K562 (cell line): ENCODE measurements around the gene GNL3. TPM values are rescaled to one million over a fixed set of nuclear protein-coding genes. Genes with fewer than 3 reads are reported as not detected.

Source experiments
- ATAC-seq: fragments of 200-7000 bp; cut with Tn5 transposase; 3 replicates; pipeline ENCODE4 v1.9.1; 2020; ENCODE audit warnings: moderate library complexity
- BruUV-seq: library from RNA; stranded (reverse); fragments of 400-500 nt; replicated peaks from 2 replicates; lab custom pipeline; 2021; lab: Mats Ljungman, UMichigan
- CTCF ChIA-PET: fragments of 300-600 bp; formaldehyde crosslinking; extraction: SDS; loops from one replicate; lab custom pipeline; 2021; ENCODE audit warnings: low intra/inter-chr PET ratio; lab: Yijun Ruan, JAX
- POLR2A ChIA-PET: fragments of 300-600, 350-650 bp; sonication (Branson Sonifier 250); formaldehyde crosslinking; extraction: SDS; loops from one replicate; lab custom pipeline; 2021; ENCODE audit warnings: antibody characterized with exemption, inconsistent platforms; lab: Yijun Ruan, JAX
- DNase-seq, 4 experiments: peaks; one replicate each; pipeline versions ENCODE4 v3.0.0 to v3.0.0-alpha.2; 2011 to 2018; ENCODE audit warnings: low spot score in 3 of 4, mixed read lengths in 3 of 4; ENCODE audit errors: extremely low read depth in 1 of 4
- FAIRE-seq: peaks from 2 replicates; lab custom pipeline; 2011; peaks lifted over from hg19 to GRCh38; lab: Jason Lieb, UNC
- H2AFZ ChIP-seq: 2 replicates; pipeline ENCODE4 v1.6.0; 2011; ENCODE audit warnings: low read depth, low read length, control low read depth, inconsistent platforms
- H3K27ac ChIP-seq: fragments of 200-600 bp; 3 replicates; pipeline ENCODE4 v1.8.0; 2011; ENCODE audit warnings: low read depth, mild to moderate bottlenecking, control low read depth, inconsistent platforms, low read length, moderate library complexity, mixed read lengths; ENCODE audit errors: extremely low read depth
- H3K27me3 ChIP-seq, 2 experiments: fragments of 300-600 bp in 1 of 2; 2 replicates in 1 of 2; 3 replicates in 1 of 2; pipeline versions ENCODE4 v1.6.0 to v1.8.0; 2011; ENCODE audit warnings: inconsistent platforms in 2 of 2, low read length in 2 of 2, mild to moderate bottlenecking in 1 of 2, mixed read lengths in 1 of 2, moderate library complexity in 1 of 2; ENCODE audit not compliant: control insufficient read depth in 2 of 2, insufficient read depth in 2 of 2
- H3K36me3 ChIP-seq: fragments of 300-600 bp; 3 replicates; pipeline ENCODE4 v1.8.0; 2011; ENCODE audit warnings: mild to moderate bottlenecking, low read length, inconsistent platforms; ENCODE audit not compliant: control insufficient read depth, insufficient read depth
- H3K4me1 ChIP-seq, 2 experiments: fragments of 200-600 bp in 1 of 2; replicated peaks in 1 of 2; 2 replicates in 1 of 2; 3 replicates in 1 of 2; pipeline versions ENCODE4 v1.5.1 to v1.8.0; 2011; ENCODE audit warnings: inconsistent platforms in 2 of 2, low read length in 2 of 2, mild to moderate bottlenecking in 1 of 2, mixed read lengths in 1 of 2, moderate library complexity in 1 of 2; ENCODE audit not compliant: control insufficient read depth in 2 of 2, insufficient read depth in 2 of 2
- H3K4me2 ChIP-seq: 2 replicates; pipeline ENCODE4 v1.6.1; 2011; ENCODE audit warnings: low read length, control low read depth, inconsistent platforms, mixed read lengths; ENCODE audit not compliant: insufficient read depth
- H3K4me3 ChIP-seq: fragments of 200-600 bp; sonication (generic), shearing (Covaris generic); 2 replicates; pipeline ENCODE4 v1.5.1; 2016; ENCODE audit warnings: control low read depth, inconsistent platforms
- H3K79me2 ChIP-seq: fragments of 200-600 bp; 3 replicates; pipeline ENCODE4 v1.8.0; 2011; ENCODE audit warnings: low read length, inconsistent platforms; ENCODE audit not compliant: control insufficient read depth, insufficient read depth
- H3K9ac ChIP-seq, 2 experiments: 2 replicates each; pipeline versions ENCODE4 v1.6.0 to v1.6.1; 2011; ENCODE audit warnings: low read depth in 2 of 2, low read length in 2 of 2, control low read depth in 1 of 2, inconsistent platforms in 1 of 2, mild to moderate bottlenecking in 1 of 2, mixed read lengths in 1 of 2; ENCODE audit not compliant: insufficient read depth in 1 of 2
- H3K9me1 ChIP-seq: one replicate; pipeline ENCODE4 v1.6.0; 2011; ENCODE audit warnings: inconsistent platforms, mild to moderate bottlenecking, low read length, moderate library complexity; ENCODE audit not compliant: control insufficient read depth, insufficient read depth
- H3K9me3 ChIP-seq: replicated peaks from 2 replicates; pipeline ENCODE4 v1.5.1; 2011; ENCODE audit warnings: low read depth, low read length, inconsistent platforms; ENCODE audit not compliant: control insufficient read depth, insufficient read depth
- H4K20me1 ChIP-seq: replicated peaks from 2 replicates; pipeline ENCODE4 v1.6.1; 2011; ENCODE audit warnings: low read length, inconsistent platforms, mixed read lengths; ENCODE audit not compliant: control insufficient read depth, insufficient read depth
- C11orf30 ChIP-seq: fragments of 450-650 bp; IDR thresholded peaks from 2 replicates; pipeline ENCODE4 v1.6.1; 2016; ENCODE audit warnings: low read depth, mild to moderate bottlenecking
- CXXC5 ChIP-seq: fragments of 250-450 bp; sonication (Bioruptor Pico); IDR thresholded peaks from 2 replicates; pipeline ENCODE4 v1.8.0; 2022; ENCODE audit warnings: inconsistent platforms, mild to moderate bottlenecking, moderate library complexity
- ELF4 ChIP-seq: fragments of 450-650 bp; formaldehyde crosslinking; IDR thresholded peaks from 2 replicates; pipeline ENCODE4 v1.4.0; 2022; ENCODE audit warnings: missing genetic modification characterization
- ETV5 ChIP-seq: sonication (generic); formaldehyde crosslinking; IDR thresholded peaks from 2 replicates; pipeline ENCODE4 v1.4.0; 2020; ENCODE audit warnings: low read depth, mild to moderate bottlenecking, missing genetic modification reagents
- MAFG ChIP-seq: fragments of 450-650 bp; conservative IDR thresholded peaks from 2 replicates; pipeline ENCODE4 v1.6.1; 2016; ENCODE audit warnings: missing genetic modification characterization, missing compliant biosample characterization
- PRMT5 ChIP-seq: sonication (generic); formaldehyde crosslinking; IDR thresholded peaks from 2 replicates; pipeline ENCODE4 v1.5.0; 2020; ENCODE audit warnings: missing genetic modification reagents
- SMC3 ChIP-seq: conservative IDR thresholded peaks from 2 replicates; pipeline ENCODE4 v1.6.1; 2011; ENCODE audit warnings: low read depth, low read length, improper control_type of control experiment; ENCODE audit not compliant: insufficient read depth
- TFE3 ChIP-seq: fragments of 450-650 bp; formaldehyde crosslinking; IDR thresholded peaks from 2 replicates; pipeline ENCODE4 v1.4.0; 2020; ENCODE audit warnings: mild to moderate bottlenecking, mixed read lengths
- YY1 ChIP-seq, 3 experiments: IDR thresholded peaks; 2 replicates each; pipeline ENCODE4 v1.6.1; 2011; ENCODE audit warnings: low read length in 2 of 3, mild to moderate bottlenecking in 2 of 3, moderate library complexity in 2 of 3, borderline replicate concordance in 1 of 3, control low read depth in 1 of 3, low read depth in 1 of 3; ENCODE audit not compliant: insufficient read depth in 3 of 3, insufficient replicate concordance in 2 of 3, control insufficient read depth in 1 of 3, insufficient read length in 1 of 3; ENCODE audit errors: extremely low read depth in 1 of 3
- ZNF316 ChIP-seq: fragments of 450-650 bp; IDR thresholded peaks from 2 replicates; pipeline ENCODE4 v1.6.1; 2016
- ZNF57 ChIP-seq: fragments of 450-650 bp; formaldehyde crosslinking; IDR thresholded peaks from 2 replicates; pipeline ENCODE4 v1.4.0; 2020; ENCODE audit warnings: mild to moderate bottlenecking, moderate library complexity
- WGBS: fragments of 100-300 bp; shearing (Covaris generic); methylation state at CpG from one replicate; pipeline ENCODE4 v1.1.6; 2016; ENCODE audit warnings: low coverage, mixed read lengths; ENCODE audit not compliant: insufficient coverage; ENCODE audit errors: missing lambda C conversion rate; 5-methylcytosine and 5-hydroxymethylcytosine counted together
- in situ Hi-C: fragments of 300-500 bp; cut with MboI; formaldehyde crosslinking; loops from 4 replicates; pipeline ENCODE4 v1.15.0; 2018; ENCODE audit warnings: inconsistent platforms, mixed read lengths
- intact Hi-C: fragments of 100-400 bp; cut with micrococcal nuclease; formaldehyde crosslinking; loops from 2 replicates; pipeline ENCODE4 v1.14.2; 2022
- polyA plus RNA-seq, 8 experiments: library from polyadenylated mRNA; depleted of rRNA in 4 of 8; stranded (reverse) in 5 of 8; unstranded in 3 of 8; fragments of >200 nt; fragmentation: Nextera tagmentation in 2 of 8; fragmentation: Illumina TruSeq in 1 of 8; extraction: Ambion mirVana in 2 of 8; extraction: Trizol in 1 of 8; gene quantifications; 2 replicates each; pipeline versions ENCODE4 v1.2.1 to v1.2.3, GENCODE V29; 2011 to 2014; ENCODE audit warnings: inconsistent platforms in 1 of 8, missing spikeins in 1 of 8
- total RNA-seq, 7 experiments: library from RNA; depleted of rRNA in 6 of 7; stranded (reverse); fragments of >200 nt in 6 of 7; fragmentation: Illumina TruSeq in 2 of 7; extraction: Trizol in 2 of 7; gene quantifications; 2 replicates each; pipeline versions ENCODE4 v1.2.1 to v1.2.3, GENCODE V29; 2011 to 2021; ENCODE audit warnings: low replicate concordance in 1 of 7
- TF ChIP-seq, protein P1 (sequence below), 2 experiments: IDR thresholded peaks; 2 replicates each; pipeline ENCODE4 v1.6.1; 2012; ENCODE audit warnings: improper control_type of control experiment in 2 of 2, low read depth in 2 of 2, low read length in 2 of 2, borderline replicate concordance in 1 of 2
- TF ChIP-seq, protein P2 (sequence below): fragments of 250-450 bp; sonication (Bioruptor Pico); IDR thresholded peaks from 2 replicates; pipeline ENCODE4 v1.4.0; 2020; ENCODE audit warnings: mild to moderate bottlenecking, moderate library complexity

GNL3 gene
- total and polyA plus RNA-seq, 9 of the 15 experiments (the other 6 are each of a cell fraction or from before 2014, with no cell fraction given) = 132 to 313 (median 220) TPM

DNA sequence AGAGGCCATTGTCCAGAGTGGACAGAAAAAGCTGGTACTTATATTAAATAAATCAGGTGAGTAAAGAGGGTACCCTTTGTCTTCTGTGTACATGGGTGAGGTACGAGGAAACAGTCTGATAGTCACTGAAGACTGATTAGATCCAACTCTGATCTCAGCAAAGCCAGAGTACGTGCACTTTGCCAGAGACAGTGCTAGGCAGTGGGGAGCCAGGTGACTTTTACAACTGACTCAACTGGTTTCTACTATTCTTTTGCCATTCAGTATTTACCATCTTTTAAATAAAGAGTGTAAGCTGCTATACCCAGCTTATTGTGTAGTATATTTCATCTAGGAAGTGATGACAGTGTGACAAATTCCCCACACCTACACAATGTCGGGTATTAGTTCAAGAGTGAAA lies 3.3 kb downstream of the GNL3 start (continued):
- TF ChIP-seq, protein P1, sequence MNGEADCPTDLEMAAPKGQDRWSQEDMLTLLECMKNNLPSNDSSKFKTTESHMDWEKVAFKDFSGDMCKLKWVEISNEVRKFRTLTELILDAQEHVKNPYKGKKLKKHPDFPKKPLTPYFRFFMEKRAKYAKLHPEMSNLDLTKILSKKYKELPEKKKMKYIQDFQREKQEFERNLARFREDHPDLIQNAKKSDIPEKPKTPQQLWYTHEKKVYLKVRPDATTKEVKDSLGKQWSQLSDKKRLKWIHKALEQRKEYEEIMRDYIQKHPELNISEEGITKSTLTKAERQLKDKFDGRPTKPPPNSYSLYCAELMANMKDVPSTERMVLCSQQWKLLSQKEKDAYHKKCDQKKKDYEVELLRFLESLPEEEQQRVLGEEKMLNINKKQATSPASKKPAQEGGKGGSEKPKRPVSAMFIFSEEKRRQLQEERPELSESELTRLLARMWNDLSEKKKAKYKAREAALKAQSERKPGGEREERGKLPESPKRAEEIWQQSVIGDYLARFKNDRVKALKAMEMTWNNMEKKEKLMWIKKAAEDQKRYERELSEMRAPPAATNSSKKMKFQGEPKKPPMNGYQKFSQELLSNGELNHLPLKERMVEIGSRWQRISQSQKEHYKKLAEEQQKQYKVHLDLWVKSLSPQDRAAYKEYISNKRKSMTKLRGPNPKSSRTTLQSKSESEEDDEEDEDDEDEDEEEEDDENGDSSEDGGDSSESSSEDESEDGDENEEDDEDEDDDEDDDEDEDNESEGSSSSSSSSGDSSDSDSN (IDR thresholded peaks at IDR 0.05; ENCODE audit: borderline replicate concordance in 1 of 2, low read depth in 2 of 2, low read length in 2 of 2) = no peak

DNA sequence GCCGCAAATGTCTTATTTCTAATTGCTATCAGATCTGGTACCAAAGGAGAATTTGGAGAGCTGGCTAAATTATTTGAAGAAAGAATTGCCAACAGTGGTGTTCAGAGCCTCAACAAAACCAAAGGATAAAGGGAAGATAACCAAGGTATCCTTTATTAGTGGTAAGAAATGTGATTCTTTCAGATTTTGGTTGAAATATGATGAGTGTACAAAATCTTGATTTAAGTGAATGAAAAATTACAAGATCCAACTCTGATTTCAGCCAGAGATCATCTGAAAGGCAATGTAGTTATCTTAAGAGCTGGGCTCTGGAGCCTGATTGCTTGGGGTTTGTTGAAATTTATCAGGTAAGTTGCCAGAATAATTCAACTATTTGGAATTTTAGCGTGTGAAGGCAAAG lies 4.7 kb downstream of the GNL3 start:
- H3K36me3 ChIP-seq = peaks cover 89% of the 10 kb centered on the region
- no peak for DNase-seq
- H2AFZ ChIP-seq = no peak overlapping the region
- intact Hi-C loops (no loop called here), in situ Hi-C loops (no loop called here)
- CTCF ChIA-PET = no interaction called here
- H3K27me3 ChIP-seq = no peaks in the 10 kb centered on the region
- 83% methylated on average over 2 of the region's 2 CpGs for WGBS
- H3K4me3 ChIP-seq = no peak overlapping the region
- no peak overlapping the region for H3K27ac ChIP-seq
- no TSS peak for BruUV-seq
- H4K20me1 ChIP-seq = peaks cover 8% of the 10 kb centered on the region
- no peak for ATAC-seq
- POLR2A ChIA-PET = interaction anchor here (0.6 to 1.6 kb wide), 4 partner anchors 9 to 264 kb away, joined by 3 to 6 read pairs (median 4); partner anchors contain the start of genes GLT8D1 and SPCS1
- peaks cover 48% of the 10 kb centered on the region for H3K79me2 ChIP-seq
- no peak overlapping the region for H3K4me2 ChIP-seq
- no peak for FAIRE-seq
- H3K9me3 ChIP-seq = no peaks in the 10 kb centered on the region
- peaks cover 3 to 18% of the 10 kb centered on the region in 2 experiments; a peak in 3 of 5 replicates for H3K4me1 ChIP-seq
- no peaks in the 10 kb centered on the region for H3K9me1 ChIP-seq
- no peak overlapping the region for H3K9ac ChIP-seq
- TF ChIP-seq MAFG (tag) (peak; percentile 41; the same call in 1 of the 2 replicates), ELF4 (no peak), ZNF57 (CRISPR knock-in tag) (no peak), YY1 (IDR thresholded peaks at IDR 0.05; ENCODE audit: borderline replicate concordance in 1 of 3, control insufficient read depth in 1 of 3, extremely low read depth in 1 of 3, insufficient read depth in 3 of 3, insufficient read length in 1 of 3, insufficient replicate concordance in 2 of 3, low read depth in 1 of 3, low read length in 2 of 3) (no peak), ETV5 (no peak), C11orf30 (peak; percentile 64), TFE3 (CRISPR knock-in tag) (no peak), ZNF316 (peak; percentile 72; the same call in 1 of the 2 replicates), PRMT5 (CRISPR knock-in tag) (no peak), SMC3 (no peak), CXXC5 (CRISPR knock-in tag) (no peak)
- TF ChIP-seq, protein P2, sequence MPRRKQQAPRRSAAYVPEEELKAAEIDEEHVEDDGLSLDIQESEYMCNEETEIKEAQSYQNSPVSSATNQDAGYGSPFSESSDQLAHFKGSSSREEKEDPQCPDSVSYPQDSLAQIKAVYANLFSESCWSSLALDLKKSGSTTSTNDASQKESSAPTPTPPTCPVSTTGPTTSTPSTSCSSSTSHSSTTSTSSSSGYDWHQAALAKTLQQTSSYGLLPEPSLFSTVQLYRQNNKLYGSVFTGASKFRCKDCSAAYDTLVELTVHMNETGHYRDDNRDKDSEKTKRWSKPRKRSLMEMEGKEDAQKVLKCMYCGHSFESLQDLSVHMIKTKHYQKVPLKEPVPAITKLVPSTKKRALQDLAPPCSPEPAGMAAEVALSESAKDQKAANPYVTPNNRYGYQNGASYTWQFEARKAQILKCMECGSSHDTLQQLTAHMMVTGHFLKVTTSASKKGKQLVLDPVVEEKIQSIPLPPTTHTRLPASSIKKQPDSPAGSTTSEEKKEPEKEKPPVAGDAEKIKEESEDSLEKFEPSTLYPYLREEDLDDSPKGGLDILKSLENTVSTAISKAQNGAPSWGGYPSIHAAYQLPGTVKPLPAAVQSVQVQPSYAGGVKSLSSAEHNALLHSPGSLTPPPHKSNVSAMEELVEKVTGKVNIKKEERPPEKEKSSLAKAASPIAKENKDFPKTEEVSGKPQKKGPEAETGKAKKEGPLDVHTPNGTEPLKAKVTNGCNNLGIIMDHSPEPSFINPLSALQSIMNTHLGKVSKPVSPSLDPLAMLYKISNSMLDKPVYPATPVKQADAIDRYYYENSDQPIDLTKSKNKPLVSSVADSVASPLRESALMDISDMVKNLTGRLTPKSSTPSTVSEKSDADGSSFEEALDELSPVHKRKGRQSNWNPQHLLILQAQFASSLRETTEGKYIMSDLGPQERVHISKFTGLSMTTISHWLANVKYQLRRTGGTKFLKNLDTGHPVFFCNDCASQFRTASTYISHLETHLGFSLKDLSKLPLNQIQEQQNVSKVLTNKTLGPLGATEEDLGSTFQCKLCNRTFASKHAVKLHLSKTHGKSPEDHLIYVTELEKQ (CRISPR knock-in tag) = no peak
